Stimulated activated memory B cell treated with anti-CD40 and anti-IgM and Interleukin-4, amounts not matched to agents 10 μg/mL and 1 μg/mL and 100 μg/mL, for 72 hours (primary cell): ENCODE measurements around the gene TMEM169.

Source experiments
- ATAC-seq: fragments of 150-1000 bp; cut with Tn5 transposase; 2 replicates; pipeline ENCODE4 v1.10.0; 2021
- H3K27ac Mint-ChIP-seq: one replicate; pipeline ENCODE4 v1.8.0; 2022; ENCODE audit warnings: mild to moderate bottlenecking, mixed read lengths
- H3K27me3 Mint-ChIP-seq: one replicate; pipeline ENCODE4 v1.8.0; 2022; ENCODE audit warnings: mixed read lengths
- H3K36me3 Mint-ChIP-seq: one replicate; pipeline ENCODE4 v1.8.0; 2022; ENCODE audit warnings: mixed read lengths
- H3K4me1 Mint-ChIP-seq: one replicate; pipeline ENCODE4 v1.8.0; 2022; ENCODE audit warnings: mixed read lengths
- H3K4me3 Mint-ChIP-seq: one replicate; pipeline ENCODE4 v1.8.0; 2022; ENCODE audit warnings: mild to moderate bottlenecking, moderate library complexity, mixed read lengths
- H3K9me3 Mint-ChIP-seq: one replicate; pipeline ENCODE4 v1.8.0; 2022; ENCODE audit warnings: mixed read lengths

Gene TMEM169, protein sequence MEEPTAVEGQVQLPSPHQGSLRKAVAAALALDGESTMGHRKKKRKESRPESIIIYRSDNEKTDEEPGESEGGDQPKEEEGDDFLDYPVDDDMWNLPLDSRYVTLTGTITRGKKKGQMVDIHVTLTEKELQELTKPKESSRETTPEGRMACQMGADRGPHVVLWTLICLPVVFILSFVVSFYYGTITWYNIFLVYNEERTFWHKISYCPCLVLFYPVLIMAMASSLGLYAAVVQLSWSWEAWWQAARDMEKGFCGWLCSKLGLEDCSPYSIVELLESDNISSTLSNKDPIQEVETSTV

DNA sequence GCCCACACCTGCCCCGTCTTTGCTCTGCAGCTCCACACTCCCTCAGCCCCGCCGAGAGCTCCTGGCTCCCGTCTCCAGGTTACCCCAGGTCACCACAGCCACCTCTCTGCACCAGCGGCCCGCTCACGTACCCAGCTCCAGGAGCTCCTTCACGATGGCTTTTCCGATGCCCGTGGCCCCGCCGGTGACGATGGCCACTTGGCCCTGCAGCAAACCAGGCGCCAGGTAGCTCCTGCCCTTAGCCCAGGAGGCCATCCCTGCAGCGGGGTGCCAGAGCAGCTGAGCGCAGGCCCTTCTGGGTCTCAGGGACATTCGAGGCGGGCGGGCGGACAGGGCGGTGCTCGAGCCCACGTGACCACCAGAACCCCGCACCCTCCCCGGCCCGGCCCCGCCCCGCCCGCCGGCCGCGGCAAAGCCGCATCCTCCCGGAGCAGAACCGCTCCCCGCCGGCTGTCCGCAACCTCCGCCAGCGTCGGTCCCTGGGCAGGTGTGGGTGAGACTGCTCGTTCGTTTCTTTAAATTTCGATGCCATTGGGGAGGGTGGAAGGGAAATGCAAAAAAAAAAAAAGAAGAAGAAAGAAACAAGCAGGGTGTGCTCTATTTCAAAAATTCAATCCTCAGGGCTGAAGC lies at the start of gene TMEM169, which contains the start of gene PECR:
Gene TMEM169 (plus strand): TSS at position 433 of the 630 bp plus-strand sequence. CDS start 14,045 bp downstream, outside the sequence.
Gene PECR (minus strand): TSS at position 323 of the 630 bp plus-strand sequence. CDS start 68 bp downstream, at position 255.
- peaks cover 40% of the 10 kb centered on the region for H3K4me1 Mint-ChIP-seq

DNA sequence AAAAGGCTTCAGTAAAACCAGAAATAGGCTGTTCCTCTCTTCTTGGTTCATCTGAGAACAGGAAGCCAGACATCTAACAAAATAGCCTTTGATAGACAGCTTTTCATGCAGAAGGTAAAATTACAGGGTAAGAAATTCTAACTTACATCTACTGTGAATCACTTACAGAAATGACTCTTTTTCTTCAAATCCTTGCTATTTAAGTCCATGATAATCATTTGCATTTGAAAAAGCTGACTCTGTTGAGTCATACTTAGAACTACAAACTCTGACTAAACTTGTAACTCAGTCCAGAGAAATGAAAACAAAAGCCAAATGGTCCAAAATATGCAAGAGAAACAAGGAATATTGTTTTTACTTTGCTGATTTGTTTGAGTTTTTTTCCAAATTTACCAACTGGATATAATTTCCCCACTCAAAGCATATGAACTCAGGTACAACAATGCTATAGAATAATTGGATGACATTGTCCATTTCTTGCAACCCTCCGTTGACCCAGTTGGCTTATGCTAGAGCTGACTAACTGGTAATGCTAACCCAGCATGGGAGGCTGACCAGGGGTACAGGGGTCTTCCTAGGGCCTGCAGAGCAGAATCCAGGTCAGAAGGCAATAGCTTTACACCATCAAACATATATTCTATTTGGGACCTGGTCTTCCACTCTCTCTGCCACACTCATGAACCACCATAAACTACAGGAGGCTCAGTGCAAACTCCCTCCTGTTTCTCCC lies 49.6 kb upstream of the TMEM169 start:
- H3K9me3 Mint-ChIP-seq, result no peaks in the 10 kb centered on the region
- peaks cover 36% of the 10 kb centered on the region for H3K4me1 Mint-ChIP-seq
- no peak overlapping the region for H3K4me3 Mint-ChIP-seq
- H3K27ac Mint-ChIP-seq, result peak overlapping the region; percentile 70
- H3K27me3 Mint-ChIP-seq, result no peaks in the 10 kb centered on the region
- no peaks in the 10 kb centered on the region for H3K36me3 Mint-ChIP-seq
- peak; percentile 60 for ATAC-seq

More for the DNA sequence above, at the start of gene TMEM169, which contains the start of gene PECR:
- Mint-ChIP-seq H3K4me3 (peak within 1 kb of the TSS; percentile 93), H3K36me3 (no peaks in the 10 kb centered on the region), H3K27ac (peak within 1 kb of the TSS; percentile 85), H3K27me3 (no peaks in the 10 kb centered on the region), H3K9me3 (no peaks in the 10 kb centered on the region)
- ATAC-seq, result peak; percentile 96

DNA sequence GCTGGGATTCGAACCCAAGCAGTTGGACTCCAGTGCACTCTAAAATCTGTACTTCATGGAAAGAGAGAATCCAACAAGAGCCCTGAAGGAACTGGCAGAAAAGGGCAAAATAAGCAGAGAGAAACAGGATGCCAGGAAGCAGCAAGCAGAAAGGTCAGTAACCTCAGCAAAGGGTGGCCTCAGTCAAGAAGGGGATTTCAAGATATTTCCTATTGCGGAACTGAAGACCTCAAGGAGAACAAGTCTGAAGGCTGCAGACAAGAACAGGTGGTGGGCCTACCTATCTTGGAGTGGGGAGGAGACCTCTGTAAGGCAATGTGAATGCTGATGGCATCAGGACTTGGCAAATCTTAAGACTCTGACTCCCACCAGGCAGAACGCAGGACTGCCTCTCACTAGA lies 48.3 kb upstream of the TMEM169 start:
- peaks cover 36% of the 10 kb centered on the region for H3K4me1 Mint-ChIP-seq
- peak overlapping the region; percentile 54 for H3K27ac Mint-ChIP-seq
- H3K9me3 Mint-ChIP-seq, result no peaks in the 10 kb centered on the region
- peak; percentile 68 for ATAC-seq
- H3K27me3 Mint-ChIP-seq, result no peaks in the 10 kb centered on the region
- no peaks in the 10 kb centered on the region for H3K36me3 Mint-ChIP-seq
- H3K4me3 Mint-ChIP-seq, result no peak overlapping the region

DNA sequence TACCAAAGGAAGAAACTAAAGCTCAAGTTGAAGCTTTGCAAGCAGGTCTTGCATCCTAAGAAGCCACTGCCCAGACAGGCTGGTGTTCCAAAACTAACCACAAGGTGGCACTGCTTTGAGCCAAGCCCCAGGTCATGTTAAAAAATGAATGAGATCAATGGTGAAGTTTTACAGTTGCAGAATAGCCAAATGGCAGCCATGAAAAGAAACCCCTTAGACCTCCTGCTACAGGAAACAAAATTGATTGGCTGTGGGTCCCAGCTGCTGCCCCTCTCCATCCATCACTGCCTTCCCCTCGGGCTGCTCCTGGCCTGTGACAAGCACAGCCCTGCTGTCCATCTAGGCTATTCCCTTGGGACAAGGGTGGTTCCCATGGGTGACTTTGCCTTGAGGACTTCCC lies 47.7 kb upstream of the TMEM169 start:
- H3K27ac Mint-ChIP-seq, result no peak overlapping the region
- H3K9me3 Mint-ChIP-seq, result no peaks in the 10 kb centered on the region
- peaks cover 36% of the 10 kb centered on the region for H3K4me1 Mint-ChIP-seq
- H3K36me3 Mint-ChIP-seq, result peaks cover under 1% of the 10 kb centered on the region
- ATAC-seq, result peak; percentile 65
- H3K27me3 Mint-ChIP-seq, result no peaks in the 10 kb centered on the region
- no peak overlapping the region for H3K4me3 Mint-ChIP-seq

DNA sequence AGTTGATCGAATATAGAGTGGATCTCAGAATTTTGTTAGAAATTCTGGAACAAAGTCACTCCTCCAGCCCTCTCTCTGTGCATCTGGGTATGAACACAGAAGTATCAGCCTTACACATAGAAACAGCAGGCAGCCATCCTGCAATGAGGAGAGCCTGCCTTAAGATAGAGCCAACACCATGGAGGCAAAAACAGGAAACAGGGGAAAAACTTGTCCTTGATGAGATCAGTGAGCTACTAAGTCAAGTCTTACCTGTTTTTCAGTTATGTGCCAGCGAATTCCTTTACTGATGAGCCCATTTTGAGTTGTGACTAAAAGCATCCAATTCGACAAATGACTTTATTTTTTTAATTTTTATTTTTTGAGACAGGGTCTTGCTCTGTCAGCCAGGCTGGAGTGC lies 41.8 kb upstream of the TMEM169 start:
- no peak overlapping the region for H3K27ac Mint-ChIP-seq

DNA sequence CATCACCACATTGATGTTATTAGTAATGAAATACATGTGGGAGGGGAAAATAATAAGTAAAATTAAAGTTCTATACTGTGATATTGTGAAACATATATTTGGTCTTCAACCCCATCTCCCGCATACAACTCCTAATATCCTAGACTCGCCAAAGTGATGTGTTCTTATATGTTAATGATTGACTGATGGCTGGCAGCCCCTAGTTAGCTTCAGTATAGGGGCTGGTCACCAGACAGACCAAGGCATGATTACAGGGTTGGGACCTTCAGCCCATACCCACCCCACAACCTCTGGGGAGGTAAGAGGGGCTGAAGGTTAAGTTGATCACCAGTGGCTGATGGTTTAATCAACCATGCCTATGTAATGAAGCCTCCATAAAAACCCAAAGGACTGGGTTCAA lies 40.3 kb upstream of the TMEM169 start:
- Mint-ChIP-seq H3K27ac (no peak overlapping the region), H3K36me3 (peaks cover 25% of the 10 kb centered on the region), H3K9me3 (no peaks in the 10 kb centered on the region), H3K4me1 (no peaks in the 10 kb centered on the region), H3K27me3 (no peaks in the 10 kb centered on the region), H3K4me3 (no peak overlapping the region)
- no peak for ATAC-seq

More for the DNA sequence above, 41.8 kb upstream of the TMEM169 start:
- no peak for ATAC-seq
- Mint-ChIP-seq H3K27me3 (no peaks in the 10 kb centered on the region), H3K4me1 (no peaks in the 10 kb centered on the region), H3K9me3 (no peaks in the 10 kb centered on the region), H3K36me3 (peaks cover 25% of the 10 kb centered on the region), H3K4me3 (no peak overlapping the region)

DNA sequence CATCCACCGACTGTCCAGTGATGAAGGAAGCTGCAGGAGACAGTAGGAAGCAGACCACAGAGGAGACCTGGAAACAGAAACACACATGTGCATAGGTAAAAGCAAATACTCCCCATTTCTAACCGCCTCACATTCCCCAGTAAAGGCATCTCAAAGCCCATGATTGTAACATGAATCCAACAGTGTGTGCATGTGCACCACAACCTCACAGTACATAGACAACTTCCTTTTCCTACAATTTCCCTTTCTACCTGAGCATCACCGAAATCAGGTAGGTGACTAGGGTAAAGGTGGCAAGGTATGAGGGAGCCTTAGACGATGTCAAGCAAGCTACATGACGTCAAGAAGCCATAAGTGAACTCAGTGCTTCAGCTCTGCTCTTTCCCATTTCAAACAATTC lies 37.8 kb upstream of the TMEM169 start:
- no peak for ATAC-seq
- Mint-ChIP-seq H3K36me3 (peaks cover 25% of the 10 kb centered on the region), H3K27ac (no peak overlapping the region), H3K4me1 (no peaks in the 10 kb centered on the region), H3K4me3 (no peak overlapping the region), H3K9me3 (no peaks in the 10 kb centered on the region), H3K27me3 (no peaks in the 10 kb centered on the region)

DNA sequence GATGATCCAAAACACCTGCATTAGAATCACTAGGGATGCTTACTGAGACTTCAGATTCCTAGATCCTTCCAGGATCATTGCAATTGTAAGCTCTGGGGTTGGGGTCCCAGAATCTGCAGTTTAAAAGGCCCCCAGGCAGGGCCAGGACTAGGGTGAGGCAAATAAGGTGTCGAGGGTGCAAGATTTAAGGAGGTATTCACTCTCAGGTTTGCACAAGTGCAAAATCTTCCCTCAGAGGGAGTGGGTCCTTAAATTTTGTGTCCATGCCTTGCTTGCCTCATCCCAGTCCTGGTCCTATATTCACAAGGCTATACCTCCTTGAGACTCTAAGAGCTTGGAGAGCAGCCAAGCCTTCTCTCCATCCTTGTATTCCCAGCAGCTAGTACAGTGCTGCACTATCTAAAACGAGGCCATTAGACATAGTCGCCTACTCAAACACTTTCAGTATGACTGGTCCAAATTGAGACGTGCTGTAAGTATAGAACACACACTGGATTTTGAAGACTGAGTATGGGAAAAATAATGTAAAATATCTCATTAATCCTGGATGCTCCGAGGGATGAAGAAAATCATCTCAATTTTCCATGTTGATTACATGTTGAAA lies 36.7 kb upstream of the TMEM169 start:
- H3K27ac Mint-ChIP-seq, result no peak overlapping the region
- no peak overlapping the region for H3K4me3 Mint-ChIP-seq
- no peaks in the 10 kb centered on the region for H3K9me3 Mint-ChIP-seq
- H3K36me3 Mint-ChIP-seq, result peaks cover 19% of the 10 kb centered on the region
- no peaks in the 10 kb centered on the region for H3K4me1 Mint-ChIP-seq
- ATAC-seq, result no peak
- H3K27me3 Mint-ChIP-seq, result no peaks in the 10 kb centered on the region

DNA sequence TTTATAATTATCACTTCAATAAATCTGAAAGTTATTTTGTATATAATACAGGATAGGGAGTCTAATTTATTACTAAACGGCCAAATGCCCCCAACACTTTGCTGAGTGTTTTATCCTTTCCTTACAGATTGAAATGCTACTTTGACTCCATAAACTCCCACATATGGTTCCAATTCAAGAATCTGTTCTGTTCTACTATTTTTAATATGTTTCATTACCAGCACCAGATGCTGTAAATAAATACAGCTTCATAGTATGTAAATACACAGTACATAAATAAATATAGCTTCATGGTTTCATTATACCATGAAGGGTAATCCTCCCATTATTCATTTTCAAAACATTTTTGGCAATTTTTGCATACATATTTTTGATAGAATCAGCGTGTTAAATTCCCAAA lies 34.3 kb upstream of the TMEM169 start:
- no peak overlapping the region for H3K27ac Mint-ChIP-seq
- H3K4me1 Mint-ChIP-seq, result no peaks in the 10 kb centered on the region
- H3K9me3 Mint-ChIP-seq, result no peaks in the 10 kb centered on the region
- no peak for ATAC-seq
- no peak overlapping the region for H3K4me3 Mint-ChIP-seq
- H3K27me3 Mint-ChIP-seq, result no peaks in the 10 kb centered on the region
- peaks cover 23% of the 10 kb centered on the region for H3K36me3 Mint-ChIP-seq

DNA sequence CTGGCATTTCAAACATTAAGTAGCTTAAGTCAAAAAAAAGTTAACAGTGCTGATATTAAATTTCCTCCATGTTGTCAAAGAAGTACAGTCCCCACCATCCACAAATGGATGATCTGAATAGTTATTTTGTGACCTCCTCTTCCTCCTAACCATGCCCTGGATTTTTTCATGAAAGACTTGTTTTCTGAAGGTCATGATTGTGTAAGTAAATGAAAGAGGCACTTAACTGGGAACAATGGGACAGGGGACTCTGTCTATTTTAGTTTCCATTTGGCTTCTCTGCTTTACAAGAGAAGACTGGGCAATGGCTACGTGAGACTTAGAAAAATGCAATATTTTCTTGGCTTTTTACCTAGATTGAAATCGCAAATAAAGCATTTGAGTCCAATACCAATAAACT lies 32.3 kb upstream of the TMEM169 start:
- no peaks in the 10 kb centered on the region for H3K27me3 Mint-ChIP-seq
- no peak overlapping the region for H3K27ac Mint-ChIP-seq
- peaks cover 3% of the 10 kb centered on the region for H3K9me3 Mint-ChIP-seq
- no peak for ATAC-seq
- no peaks in the 10 kb centered on the region for H3K4me1 Mint-ChIP-seq
- H3K4me3 Mint-ChIP-seq, result no peak overlapping the region
- peaks cover 10% of the 10 kb centered on the region for H3K36me3 Mint-ChIP-seq

DNA sequence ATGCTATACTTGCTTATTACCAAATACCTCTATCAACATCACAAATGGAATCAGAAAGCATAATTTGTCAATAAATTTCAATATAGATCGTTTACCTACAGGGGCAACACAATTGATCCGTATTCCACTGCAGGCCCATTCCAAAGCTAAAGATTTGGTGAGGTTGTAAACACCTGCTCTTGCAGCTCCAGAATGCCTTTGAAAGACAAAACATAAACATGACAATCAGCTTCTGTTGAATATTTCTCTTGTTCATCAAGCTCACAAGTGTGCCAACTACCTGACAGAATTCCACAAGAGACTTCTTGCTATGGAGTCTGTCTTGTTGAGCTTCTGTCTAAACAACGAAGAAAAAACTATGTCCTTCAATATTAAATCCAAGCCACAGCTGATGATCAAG lies 30.4 kb upstream of the TMEM169 start:
- no peak for ATAC-seq
- Mint-ChIP-seq H3K27ac (no peak overlapping the region), H3K36me3 (peaks cover 17% of the 10 kb centered on the region), H3K4me1 (peaks cover 10% of the 10 kb centered on the region), H3K9me3 (peaks cover 3% of the 10 kb centered on the region), H3K27me3 (no peaks in the 10 kb centered on the region), H3K4me3 (no peak overlapping the region)

DNA sequence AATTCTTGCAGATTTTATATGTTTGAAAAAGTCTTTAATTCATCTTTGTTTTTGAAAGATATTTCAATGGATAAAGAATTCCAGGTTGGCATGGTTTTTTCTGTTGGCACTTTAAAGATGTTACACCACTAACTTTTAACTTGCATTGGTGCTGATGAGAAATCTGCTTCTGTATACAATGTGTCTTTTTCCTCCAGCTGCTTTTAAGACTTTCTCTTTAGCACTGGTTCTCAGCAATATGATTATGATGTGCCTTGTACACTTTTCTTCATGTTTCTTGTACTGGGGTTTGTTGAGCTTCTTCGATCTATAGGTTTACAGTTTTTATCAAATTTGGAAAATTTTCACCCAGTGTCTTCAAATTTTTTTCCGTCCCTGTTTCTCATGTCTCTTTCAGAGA lies 29.3 kb upstream of the TMEM169 start:
- Mint-ChIP-seq H3K27ac (no peak overlapping the region), H3K4me1 (peaks cover 15% of the 10 kb centered on the region), H3K9me3 (peaks cover 3% of the 10 kb centered on the region), H3K36me3 (peaks cover 17% of the 10 kb centered on the region), H3K27me3 (no peaks in the 10 kb centered on the region), H3K4me3 (no peak overlapping the region)
- ATAC-seq, result no peak

DNA sequence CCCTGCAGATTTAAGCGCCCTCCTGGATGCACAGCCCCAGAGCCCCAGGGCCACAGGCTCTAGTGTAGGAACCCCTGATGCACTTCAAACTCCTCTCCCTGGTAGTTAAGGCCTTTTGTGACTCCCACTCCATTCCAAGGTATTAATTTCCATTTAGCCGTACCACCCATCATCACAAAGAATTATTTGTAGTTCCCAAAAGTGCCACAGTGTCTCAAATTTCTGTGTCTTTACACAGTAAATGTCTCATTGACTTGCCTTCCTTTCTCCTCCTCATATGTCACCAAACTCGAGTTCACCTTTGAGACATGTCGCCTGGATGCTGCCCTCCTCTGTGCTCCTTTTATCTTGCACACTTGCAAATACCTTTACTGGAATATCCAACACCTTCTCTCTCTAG lies 26.0 kb upstream of the TMEM169 start:
- no peak for ATAC-seq
- H3K9me3 Mint-ChIP-seq, result peaks cover 3% of the 10 kb centered on the region
- peaks cover 30% of the 10 kb centered on the region for H3K4me1 Mint-ChIP-seq
- H3K27ac Mint-ChIP-seq, result peak overlapping the region; percentile 96
- H3K27me3 Mint-ChIP-seq, result no peaks in the 10 kb centered on the region
- H3K4me3 Mint-ChIP-seq, result no peak overlapping the region
- H3K36me3 Mint-ChIP-seq, result peaks cover 7% of the 10 kb centered on the region

DNA sequence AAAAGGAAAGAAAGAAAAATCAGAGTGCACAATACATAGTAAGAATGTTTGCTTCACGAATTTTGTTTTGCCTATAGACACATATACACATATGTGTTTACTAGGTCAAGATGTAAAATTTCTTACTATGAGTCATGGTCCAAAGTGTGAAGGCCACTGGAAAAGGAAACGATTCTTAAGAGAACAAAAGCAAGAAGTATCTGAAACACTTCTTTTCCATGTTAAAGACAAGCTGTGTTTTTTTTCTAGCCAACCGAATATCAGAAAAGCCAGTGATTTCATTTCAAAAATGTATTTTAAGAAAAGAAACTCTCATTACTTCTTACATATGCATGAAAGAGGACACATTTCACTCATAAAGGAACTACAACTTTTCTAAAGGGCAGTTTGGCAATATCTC lies 25.0 kb upstream of the TMEM169 start:
- H3K4me1 Mint-ChIP-seq, result peaks cover 30% of the 10 kb centered on the region
- ATAC-seq, result no peak
- H3K27me3 Mint-ChIP-seq, result no peaks in the 10 kb centered on the region
- peak overlapping the region; percentile 96 for H3K27ac Mint-ChIP-seq
- H3K9me3 Mint-ChIP-seq, result peaks cover 3% of the 10 kb centered on the region
- H3K36me3 Mint-ChIP-seq, result peaks cover 10% of the 10 kb centered on the region
- no peak overlapping the region for H3K4me3 Mint-ChIP-seq

DNA sequence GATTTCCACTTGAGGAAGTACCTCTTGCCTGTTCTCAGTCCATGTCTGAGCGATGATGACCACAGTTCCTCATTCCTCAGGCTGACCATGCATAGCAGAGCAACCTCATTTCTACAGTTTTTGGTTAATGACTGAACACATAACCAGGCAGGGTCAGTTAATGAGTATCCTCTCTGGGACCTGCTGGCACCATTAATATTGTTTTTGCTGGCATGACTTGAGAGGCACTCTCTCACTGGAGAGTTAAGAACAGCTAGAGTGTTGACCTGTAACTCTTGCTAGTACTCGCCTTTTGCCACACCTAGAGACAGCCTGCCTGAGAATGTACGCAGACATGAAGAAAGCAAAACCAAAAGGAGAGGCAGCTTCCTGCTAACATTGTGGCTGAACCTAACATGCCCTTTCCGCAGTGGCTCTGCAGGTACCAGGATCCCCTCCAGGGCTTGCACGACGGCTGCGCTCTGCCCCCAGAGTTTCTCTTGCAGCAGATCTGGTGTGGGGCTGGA lies 24.0 kb upstream of the TMEM169 start:
- Mint-ChIP-seq H3K27ac (peak overlapping the region; percentile 96), H3K4me3 (peak overlapping the region; percentile 77), H3K27me3 (no peaks in the 10 kb centered on the region), H3K36me3 (peaks cover 13% of the 10 kb centered on the region), H3K4me1 (peaks cover 30% of the 10 kb centered on the region), H3K9me3 (no peaks in the 10 kb centered on the region)
- peak; percentile 97 for ATAC-seq
